ENCODE data around the gene NEDD4L.
A peak's percentile ranks its signal among the peaks of the same experiment; 100 is the strongest.

The NEDD4L gene

GRCh38 chr18:58125183-58125582 is 81.2 kb downstream of the NEDD4L start:
- peak; percentile 17 for DNase-seq

- DNase-seq, result no peak
These were observed 81.7 kb downstream of the NEDD4L start for GRCh38 chr18:58125756-58126155.

DNA sequence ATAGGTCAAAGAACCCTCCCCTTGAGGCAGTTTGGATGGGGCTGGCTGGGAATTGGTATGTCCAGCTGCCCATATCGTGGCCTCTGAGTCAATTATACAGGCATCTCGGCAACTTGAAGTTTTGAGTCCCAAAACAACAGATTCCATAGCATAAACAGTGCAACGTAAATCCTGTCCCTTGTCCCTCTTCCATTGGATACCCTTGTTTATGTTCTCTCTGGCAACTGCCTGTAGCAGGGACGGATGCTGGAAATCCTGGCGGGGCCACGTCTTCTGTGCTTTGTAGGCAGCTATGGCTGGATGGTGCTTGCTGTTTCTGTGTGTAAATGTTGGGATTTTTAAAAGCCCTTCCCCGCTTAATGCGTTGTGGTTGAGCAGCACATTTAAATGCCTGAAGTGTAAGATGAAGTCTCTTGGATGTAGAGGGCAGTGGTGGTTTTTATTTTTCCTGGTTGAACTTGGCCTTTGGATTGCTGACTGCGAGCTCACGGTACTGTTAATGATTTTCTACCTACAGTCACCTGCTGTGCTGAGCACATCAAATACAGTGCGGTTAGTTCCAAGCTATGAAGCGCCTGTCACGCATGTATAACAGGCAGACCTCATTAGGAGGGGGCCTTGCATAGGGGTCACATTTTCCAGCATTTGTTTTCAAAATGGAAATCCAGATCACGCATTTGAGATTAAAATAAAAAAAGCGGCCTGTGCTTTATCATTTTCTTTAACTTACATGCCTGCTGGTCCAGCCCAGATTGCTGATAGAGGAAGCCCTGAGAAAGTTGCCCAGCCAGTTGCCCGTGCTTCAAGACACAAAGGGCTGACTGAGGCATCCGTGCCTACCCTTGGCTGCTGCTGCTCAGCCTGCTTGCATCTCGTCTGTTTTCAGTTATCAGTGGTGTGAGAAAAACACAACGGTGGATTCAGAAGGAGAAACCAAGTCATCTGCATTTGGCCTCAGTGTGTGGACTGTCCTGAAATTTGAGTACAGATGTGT is 84.7 kb downstream of the NEDD4L start:
- DNase-seq, result no peak

DNA sequence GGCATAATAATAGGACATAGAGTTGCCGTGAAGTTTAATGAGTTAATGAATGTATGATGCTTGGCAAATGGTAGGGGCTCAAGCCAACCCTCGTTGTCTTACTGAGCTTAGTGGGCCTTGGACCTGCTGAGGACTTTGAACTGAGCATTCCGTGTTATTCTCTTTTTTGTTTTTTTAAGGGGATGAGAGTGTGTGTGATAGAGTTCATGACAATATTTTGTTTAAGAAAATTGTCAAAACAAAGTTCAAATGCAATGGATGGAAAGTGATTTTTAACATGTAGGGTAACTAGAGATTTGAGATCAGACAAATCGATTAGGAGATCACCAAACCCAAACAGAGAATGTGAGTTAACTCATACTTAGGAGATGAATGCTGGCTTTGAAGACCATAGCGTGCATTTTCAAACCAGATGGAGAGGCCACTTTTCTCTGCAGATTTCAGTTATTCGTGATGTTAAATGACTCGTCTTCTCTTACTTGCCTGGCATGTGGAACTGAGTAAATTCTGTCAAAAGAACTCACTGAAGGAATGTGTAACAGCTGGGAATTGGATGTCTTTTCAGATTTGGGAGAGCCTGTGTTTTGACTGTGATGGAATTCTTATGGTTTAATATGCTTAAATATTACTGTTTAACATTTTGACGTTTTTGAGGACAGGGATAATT is 88.7 kb downstream of the NEDD4L start:
- no peak for DNase-seq

GRCh38 chr18:58135183-58135641 is 91.2 kb downstream of the NEDD4L start:
- DNase-seq, result peak; percentile 66

GRCh38 chr18:58135701-58136331 is 91.8 kb downstream of the NEDD4L start:
- DNase-seq, result peak; percentile 87

GRCh38 chr18:58136879-58137278 is 92.9 kb downstream of the NEDD4L start:
- no peak for DNase-seq

DNA sequence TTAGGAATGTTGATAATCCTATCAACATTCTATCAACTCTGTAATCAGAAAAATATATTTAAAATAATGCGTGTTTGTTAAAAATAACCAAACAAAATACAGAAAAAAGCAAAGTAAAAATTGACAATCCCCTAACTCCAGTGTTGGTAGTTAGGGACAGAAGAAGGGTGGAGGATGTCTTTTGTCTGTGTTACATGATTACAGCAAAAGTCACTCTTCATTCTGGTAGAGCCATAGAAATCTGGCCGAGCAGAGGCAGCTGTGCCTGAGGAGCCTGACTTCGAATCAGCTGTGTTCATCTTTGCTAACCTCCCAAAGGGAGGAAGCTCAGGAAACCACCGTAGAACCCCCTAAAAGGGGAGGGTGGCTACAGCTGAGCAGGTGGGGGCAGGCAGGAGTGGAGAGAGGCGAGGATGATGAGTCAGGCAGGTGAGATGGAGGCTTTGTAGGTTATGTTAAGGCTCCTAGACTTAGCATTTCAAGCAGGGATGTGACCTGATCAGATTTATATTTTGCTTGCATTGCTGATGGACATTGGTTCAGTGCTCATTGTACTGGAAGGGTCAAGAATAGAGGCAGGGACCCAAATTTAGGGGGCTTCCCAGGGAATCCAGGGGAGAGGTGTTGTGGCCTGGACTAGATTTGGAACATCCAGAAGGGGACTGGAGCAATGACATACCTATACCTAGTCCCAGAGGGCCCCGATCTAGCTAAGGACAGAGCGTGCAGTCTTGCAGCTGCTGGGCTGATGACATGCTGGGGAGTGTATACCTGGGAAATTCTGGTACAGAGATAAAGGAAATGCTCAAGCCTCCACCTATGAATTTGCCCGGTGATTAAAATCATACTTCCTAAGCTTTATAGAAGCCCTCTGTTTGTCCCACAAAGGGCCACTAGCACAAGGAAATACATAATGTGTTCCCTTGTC is 95.7 kb downstream of the NEDD4L start:
- DNase-seq, result no peak

- no peak for DNase-seq
These were observed 96.6 kb downstream of the NEDD4L start for GRCh38 chr18:58140387-58141325.

GRCh38 chr18:58143386-58143785 is 99.4 kb downstream of the NEDD4L start:
- peak; percentile 15 for DNase-seq

- DNase-seq, result no peak
These were observed 100.1 kb downstream of the NEDD4L start for GRCh38 chr18:58144106-58144505.

GRCh38 chr18:58144671-58145285 is 100.8 kb downstream of the NEDD4L start:
- DNase-seq, result no peak

GRCh38 chr18:58146099-58146498 is 102.1 kb downstream of the NEDD4L start:
- DNase-seq, result no peak

DNA sequence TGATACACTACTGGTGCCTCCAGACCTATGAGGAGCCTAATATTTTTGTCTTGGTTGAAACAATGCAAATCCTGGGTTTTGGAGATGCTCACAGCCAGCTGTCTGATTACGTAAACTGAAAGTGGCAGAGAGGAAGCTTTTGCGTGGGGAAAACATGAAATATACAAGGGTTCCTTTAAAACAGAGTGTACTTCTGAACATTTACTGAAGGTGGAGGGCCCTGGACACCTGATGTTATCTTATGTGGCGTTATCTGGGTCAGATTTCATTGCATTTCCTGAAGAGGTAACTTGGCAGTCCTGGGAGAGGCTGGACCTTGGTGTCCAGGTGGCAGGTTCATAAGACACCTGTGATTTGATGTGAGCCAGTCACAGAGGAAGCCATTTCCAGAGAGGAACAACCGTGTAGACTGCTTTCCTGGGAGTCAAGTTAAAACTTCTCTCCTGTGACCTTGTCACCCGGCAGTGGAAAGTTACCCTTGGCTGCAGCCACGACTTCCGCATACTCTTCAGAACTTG is 105.0 kb downstream of the NEDD4L start:
- no peak for DNase-seq

- DNase-seq, result no peak
These were observed 106.7 kb downstream of the NEDD4L start for GRCh38 chr18:58150772-58151171.

DNA sequence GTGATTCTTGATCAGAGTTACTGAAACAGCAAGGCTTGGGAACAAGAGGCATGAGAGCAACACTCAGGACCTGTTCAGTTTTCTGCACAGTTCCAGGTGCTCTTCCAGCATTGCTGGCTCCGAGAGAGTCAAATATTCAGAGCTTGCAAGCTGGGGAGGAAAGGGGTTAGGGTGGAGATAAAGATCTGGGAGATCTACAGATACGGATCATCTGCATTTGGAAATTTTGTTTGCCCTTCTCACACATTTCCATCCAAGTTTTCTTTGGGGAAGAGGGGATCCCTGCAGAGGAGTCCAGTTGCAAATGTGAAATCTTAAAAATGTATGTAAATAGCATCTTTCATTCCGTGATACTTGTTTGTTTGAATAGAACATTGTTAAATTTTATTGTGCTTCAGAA is 108.2 kb downstream of the NEDD4L start:
- no peak for DNase-seq

- DNase-seq, result no peak
These were observed 108.9 kb downstream of the NEDD4L start for GRCh38 chr18:58152891-58153290.

- DNase-seq, result no peak
These were observed 112.5 kb downstream of the NEDD4L start for GRCh38 chr18:58156516-58156915.

DNA sequence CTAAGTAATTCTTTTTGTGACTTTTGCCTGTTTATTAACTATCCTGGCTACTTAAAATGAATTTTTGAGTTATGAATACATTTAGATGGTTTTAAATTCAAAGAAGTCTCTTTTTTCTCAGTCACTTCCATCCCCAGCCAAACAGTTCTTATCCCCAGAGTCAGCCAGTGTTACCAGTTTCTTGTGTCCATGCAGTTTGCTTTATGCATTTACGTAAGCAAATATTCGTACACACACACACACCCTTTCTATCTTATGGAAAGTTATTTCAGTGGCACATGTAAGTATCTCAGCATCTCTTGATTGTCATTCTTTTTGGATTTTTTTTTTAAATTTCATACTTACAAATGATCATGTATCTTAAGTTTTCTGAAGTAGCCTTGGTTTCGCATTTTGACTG is 113.2 kb downstream of the NEDD4L start:
- DNase-seq, result no peak

GRCh38 chr18:58158008-58158407 is 114.0 kb downstream of the NEDD4L start:
- DNase-seq, result no peak
